Measurements from ENCODE around the gene PRKCG. TPM values are rescaled to one million over a fixed set of nuclear protein-coding genes. Genes with fewer than 3 reads are reported as not detected.
A peak's percentile ranks its signal among the peaks of the same experiment; 100 is the strongest.

PRKCG gene
- polyA plus RNA-seq, 1 experiment: 0.09 TPM

- no peaks in the 10 kb centered on the region for H3K27me3 ChIP-seq (ENCODE audit: control insufficient read depth, insufficient read depth, low read length)
- H3K9me3 ChIP-seq (ENCODE audit: control insufficient read depth, insufficient read depth, low read length): no peaks in the 10 kb centered on the region
- POLR2A ChIA-PET: no interaction called here
- H3K27ac ChIP-seq (ENCODE audit: low read depth, low read length): no peak overlapping the region
- DNase-seq (ENCODE audit: low read depth, low spot score): no peak
- CTCF ChIA-PET: interaction anchor here (0.8 to 1.5 kb wide), 3 partner anchors 176 to 184 kb away, joined by 3 to 8 read pairs (median 3); no protein-coding TSS in a partner anchor
- TF ChIP-seq CTCF (IDR thresholded peaks at IDR 0.05; ENCODE audit: low read depth, low read length): no peak
- no peak overlapping the region for H3K4me3 ChIP-seq (ENCODE audit: low read depth, low read length)
Measured at GRCh38 chr19:53847555-53847954, 34.4 kb upstream of the PRKCG start.

- no peaks in the 10 kb centered on the region for H3K27me3 ChIP-seq (ENCODE audit: control insufficient read depth, insufficient read depth, low read length)
- POLR2A ChIA-PET: interaction anchor here (0.6 kb wide), 1 partner anchor 8 kb away, joined by 6 read pairs; no protein-coding TSS in a partner anchor
- no peak for DNase-seq (ENCODE audit: low read depth, low spot score)
- H3K27ac ChIP-seq (ENCODE audit: low read depth, low read length): no peak overlapping the region
- H3K9me3 ChIP-seq (ENCODE audit: control insufficient read depth, insufficient read depth, low read length): no peaks in the 10 kb centered on the region
- no peak overlapping the region for H3K4me3 ChIP-seq (ENCODE audit: low read depth, low read length)
- CTCF ChIA-PET: interaction anchor here (1.3 to 1.7 kb wide), 4 partner anchors 56 to 181 kb away, joined by 3 to 8 read pairs (median 4); no protein-coding TSS in a partner anchor
- no peak for TF ChIP-seq CTCF (IDR thresholded peaks at IDR 0.05; ENCODE audit: low read depth, low read length)
Measured at GRCh38 chr19:53849237-53849676, 32.7 kb upstream of the PRKCG start.

- H3K4me3 ChIP-seq (ENCODE audit: low read depth, low read length): no peak overlapping the region
- DNase-seq (ENCODE audit: low read depth, low spot score): no peak
- H3K27ac ChIP-seq (ENCODE audit: low read depth, low read length): no peak overlapping the region
- CTCF ChIA-PET: interaction anchor here (0.6 to 3.1 kb wide), 12 partner anchors 10 to 575 kb away, joined by 3 to 15 read pairs (median 5); no protein-coding TSS in a partner anchor
- POLR2A ChIA-PET: no interaction called here
- H3K27me3 ChIP-seq (ENCODE audit: control insufficient read depth, insufficient read depth, low read length): no peaks in the 10 kb centered on the region
- TF ChIP-seq CTCF (IDR thresholded peaks at IDR 0.05; ENCODE audit: low read depth, low read length): no peak
- no peaks in the 10 kb centered on the region for H3K9me3 ChIP-seq (ENCODE audit: control insufficient read depth, insufficient read depth, low read length)
Measured at GRCh38 chr19:53853707-53854106, 28.3 kb upstream of the PRKCG start.

GRCh38 chr19:53864308-53864836 is 17.6 kb upstream of the PRKCG start:
- H3K27ac ChIP-seq (ENCODE audit: low read depth, low read length): no peak overlapping the region
- no peak for DNase-seq (ENCODE audit: low read depth, low spot score)
- CTCF ChIA-PET: interaction anchor here (1.0 kb wide), 1 partner anchor 71 kb away, joined by 3 read pairs; no protein-coding TSS in a partner anchor
- POLR2A ChIA-PET: no interaction called here
- no peak overlapping the region for H3K4me3 ChIP-seq (ENCODE audit: low read depth, low read length)
- no peaks in the 10 kb centered on the region; the same call in 1 of the 2 replicates for H3K9me3 ChIP-seq (ENCODE audit: control insufficient read depth, insufficient read depth, low read length)
- H3K27me3 ChIP-seq (ENCODE audit: control insufficient read depth, insufficient read depth, low read length): no peaks in the 10 kb centered on the region
- no peak for TF ChIP-seq CTCF (IDR thresholded peaks at IDR 0.05; ENCODE audit: low read depth, low read length)

GRCh38 chr19:53865523-53865917 is 16.5 kb upstream of the PRKCG start:
- Histone ChIP-seq H3K27ac (ENCODE audit: low read depth, low read length) (peak overlapping the region; percentile 39), H3K27me3 (ENCODE audit: control insufficient read depth, insufficient read depth, low read length) (no peaks in the 10 kb centered on the region), H3K4me3 (ENCODE audit: low read depth, low read length) (peak overlapping the region; percentile 63), H3K9me3 (ENCODE audit: control insufficient read depth, insufficient read depth, low read length) (no peaks in the 10 kb centered on the region; the same call in 1 of the 2 replicates)
- CTCF ChIA-PET: interaction anchor here (0.8 to 1.4 kb wide), 3 partner anchors 73 to 166 kb away, joined by 3 to 5 read pairs (median 4); no protein-coding TSS in a partner anchor
- no peak for DNase-seq (ENCODE audit: low read depth, low spot score)
- no peak for TF ChIP-seq CTCF (IDR thresholded peaks at IDR 0.05; ENCODE audit: low read depth, low read length)
- POLR2A ChIA-PET: no interaction called here

Data from AG04450 (cell line).